T-cell (primary cell): ENCODE results near the gene RNU1-4. TPM values are rescaled to one million over a fixed set of nuclear protein-coding genes. Genes with fewer than 3 reads are reported as not detected.
A peak's percentile ranks its signal among the peaks of the same experiment; 100 is the strongest.
"Not testable (repeated sequence)": the region's sequence is repeated elsewhere in the genome, so short reads cannot be mapped to it uniquely, and the experiment has no call there.

Experiments used
- ATAC-seq, 4 experiments: fragments of 200-7000 bp in 3 of 4; fragments of 150-1000 bp in 1 of 4; cut with Tn5 transposase; replicated peaks in 1 of 4; 1 replicate in 3 of 4; 2 replicates in 1 of 4; pipeline ENCODE4 v1.10.0; 2021; ENCODE audit warnings: moderate library complexity in 3 of 4, mild to moderate bottlenecking in 2 of 4, moderate number of reproducible peaks in 1 of 4
- CTCF ChIA-PET, 2 donors: fragments of 300-600 bp; sonication (Branson Sonifier 250); formaldehyde crosslinking; loops; one replicate each; lab custom pipeline; 2022; ENCODE audit warnings: antibody characterized with exemption in 2 of 2; lab: Charles Lee
- POLR2A ChIA-PET, 2 donors: fragments of 300-600 bp; sonication (Branson Sonifier 250); formaldehyde crosslinking; loops; one replicate each; lab custom pipeline; 2022; ENCODE audit warnings: antibody characterized with exemption in 2 of 2; lab: Charles Lee
- DNase-seq, 35 experiments: peaks; one replicate each; pipeline versions ENCODE4 v3.0.0 to v3.0.0-alpha.2; 2013 to 2023
- H3K27ac ChIP-seq: one replicate; pipeline ENCODE4 v1.5.1; 2013; ENCODE audit warnings: low read length
- H3K27me3 ChIP-seq, 2 experiments: replicated peaks in 1 of 2; 1 replicate in 1 of 2; 2 replicates in 1 of 2; pipeline versions ENCODE4 v1.6.1 to v1.7.0; 2013; ENCODE audit warnings: low read length in 1 of 2, mixed read lengths in 1 of 2; ENCODE audit not compliant: control insufficient read depth in 2 of 2, insufficient read depth in 2 of 2; ENCODE audit errors: extremely low read depth in 1 of 2
- H3K36me3 ChIP-seq, 2 donors: 1 replicate in 1 of 2; 2 replicates in 1 of 2; pipeline versions ENCODE4 v1.6.1 to v1.7.0; 2013; ENCODE audit warnings: low read length in 1 of 2; ENCODE audit not compliant: control insufficient read depth in 2 of 2, insufficient read depth in 1 of 2; ENCODE audit errors: extremely low read depth in 1 of 2
- H3K4me1 ChIP-seq, 2 experiments: 1 replicate in 1 of 2; 2 replicates in 1 of 2; pipeline versions ENCODE4 v1.6.1 to v1.7.0; 2013; ENCODE audit warnings: low read length in 2 of 2, mixed read lengths in 1 of 2; ENCODE audit not compliant: insufficient read depth in 2 of 2, control insufficient read depth in 1 of 2; ENCODE audit errors: extremely low read depth in 1 of 2
- H3K4me3 ChIP-seq, 2 donors: 1 replicate in 1 of 2; 2 replicates in 1 of 2; pipeline versions ENCODE4 v1.5.1 to v1.7.0; 2013; ENCODE audit warnings: mild to moderate bottlenecking in 2 of 2, low read length in 1 of 2, moderate library complexity in 1 of 2; ENCODE audit not compliant: control insufficient read depth in 1 of 2; ENCODE audit errors: extremely low read depth in 1 of 2
- H3K9me3 ChIP-seq: 2 replicates; pipeline ENCODE4 v1.7.0; 2013
- H3K27ac Mint-ChIP-seq, 2 donors: one replicate each; pipeline ENCODE4 v1.8.0; 2020 to 2021; ENCODE audit warnings: mild to moderate bottlenecking in 2 of 2, mixed read lengths in 2 of 2
- H3K27me3 Mint-ChIP-seq, 2 donors: one replicate each; pipeline ENCODE4 v1.8.0; 2021 to 2022; ENCODE audit warnings: mixed read lengths in 2 of 2
- H3K36me3 Mint-ChIP-seq: one replicate; pipeline ENCODE4 v1.8.0; 2021; ENCODE audit warnings: mixed read lengths
- H3K4me1 Mint-ChIP-seq, 3 donors: one replicate each; pipeline ENCODE4 v1.8.0; 2020 to 2022; ENCODE audit warnings: mixed read lengths in 3 of 3, mild to moderate bottlenecking in 1 of 3
- H3K4me3 Mint-ChIP-seq, 3 donors: one replicate each; pipeline ENCODE4 v1.8.0; 2020 to 2022; ENCODE audit warnings: mild to moderate bottlenecking in 3 of 3, mixed read lengths in 3 of 3, moderate library complexity in 3 of 3
- H3K9me3 Mint-ChIP-seq, 3 donors: one replicate each; pipeline ENCODE4 v1.8.0; 2020 to 2022; ENCODE audit warnings: mixed read lengths in 3 of 3
- WGBS: methylation state at CpG from one replicate; pipeline ENCODE4 v1.1.5; 2013; ENCODE audit warnings: missing lambda C conversion rate; ENCODE audit not compliant: insufficient coverage; 5-methylcytosine and 5-hydroxymethylcytosine counted together
- total RNA-seq, 35 experiments: library from RNA in 6 of 35; stranded (reverse) in 6 of 35; fragments of 120-200 nt in 1 of 35; gene quantifications; one replicate each; pipeline versions ENCODE4 v1.2.1 to v1.2.4 and lab custom pipeline; 2013 to 2026

RNU1-4 gene
- total RNA-seq, 5 donors from 2014 or later (not counting 1 experiment from before 2014, with no cell fraction given) = 2,148 to 4,743 (median 3,650) TPM

- H3K27ac Mint-ChIP-seq, H3K9me3 Mint-ChIP-seq, H3K4me3 Mint-ChIP-seq, H3K36me3 ChIP-seq, ATAC-seq, H3K4me3 ChIP-seq, H3K9me3 ChIP-seq, H3K4me1 ChIP-seq, POLR2A ChIA-PET, H3K27ac ChIP-seq, DNase-seq, H3K36me3 Mint-ChIP-seq, H3K4me1 Mint-ChIP-seq: not testable (repeated sequence)
- H3K27me3 Mint-ChIP-seq = peaks cover 10 to 24% of the 10 kb centered on the region in 2 donors
- CTCF ChIA-PET = interaction anchor here in 1 of 2 donors (0.6 kb wide), 1 partner anchor 976 kb away, joined by 3 read pairs; no protein-coding TSS in a partner anchor
- no CpG with 5 or more reads among the region's 10 CpGs for WGBS
- peaks cover 0 to 27% of the 10 kb centered on the region in 2 experiments for H3K27me3 ChIP-seq
Observed at GRCh38 chr1:16713480-16713879, 26.8 kb upstream of the RNU1-4 start.

GRCh38 chr1:16716691-16717335 lies 23.5 kb upstream of the RNU1-4 start:
- H3K4me1 ChIP-seq = no peaks in the 10 kb centered on the region
- no peak overlapping the region for H3K4me3 Mint-ChIP-seq
- ChIA-PET POLR2A (no interaction called here), CTCF (no interaction called here)
- H3K9me3 ChIP-seq = no peaks in the 10 kb centered on the region
- peaks cover 0 to 45% of the 10 kb centered on the region in 2 experiments for H3K27me3 ChIP-seq
- 82% methylated on average over 5 of the region's 7 CpGs for WGBS
- no peaks in the 10 kb centered on the region for H3K9me3 Mint-ChIP-seq
- H3K27ac ChIP-seq = no peak overlapping the region
- H3K4me1 Mint-ChIP-seq = no peaks in the 10 kb centered on the region
- peaks cover 10 to 34% of the 10 kb centered on the region in 2 donors for H3K27me3 Mint-ChIP-seq
- no peaks in the 10 kb centered on the region for H3K36me3 ChIP-seq
- H3K4me3 ChIP-seq = no peak overlapping the region
- no peak overlapping the region for H3K27ac Mint-ChIP-seq
- DNase-seq (peak in 2 of 35 experiments; percentile 1 to 28), ATAC-seq (no peak)
- no peaks in the 10 kb centered on the region for H3K36me3 Mint-ChIP-seq

- DNase-seq (peak in 1 of 35 experiments; percentile 26), ATAC-seq (no peak)
- Mint-ChIP-seq H3K36me3 (no peaks in the 10 kb centered on the region), H3K4me3 (no peak overlapping the region), H3K27me3 (peaks cover 10 to 34% of the 10 kb centered on the region in 2 donors), H3K27ac (no peak overlapping the region), H3K9me3 (no peaks in the 10 kb centered on the region), H3K4me1 (no peaks in the 10 kb centered on the region)
- ChIA-PET CTCF (interaction anchor here in 1 of 2 donors (0.5 kb wide), 1 partner anchor 382 kb away, joined by 5 read pairs; no protein-coding TSS in a partner anchor), POLR2A (no interaction called here)
- WGBS = 81% methylated on average over 14 of the region's 20 CpGs
- Histone ChIP-seq H3K27me3 (peaks cover 0 to 45% of the 10 kb centered on the region in 2 experiments), H3K4me1 (no peaks in the 10 kb centered on the region), H3K9me3 (no peaks in the 10 kb centered on the region), H3K4me3 (no peak overlapping the region), H3K27ac (no peak overlapping the region), H3K36me3 (no peaks in the 10 kb centered on the region)
Observed at GRCh38 chr1:16717336-16718098, 22.8 kb upstream of the RNU1-4 start.

GRCh38 chr1:16718099-16718907 lies 22.0 kb upstream of the RNU1-4 start:
- peaks cover 10 to 34% of the 10 kb centered on the region in 2 donors for H3K27me3 Mint-ChIP-seq
- ATAC-seq, H3K27ac ChIP-seq, H3K4me3 Mint-ChIP-seq, H3K4me1 ChIP-seq, POLR2A ChIA-PET, H3K36me3 ChIP-seq, H3K4me1 Mint-ChIP-seq, H3K36me3 Mint-ChIP-seq, H3K9me3 Mint-ChIP-seq, H3K4me3 ChIP-seq, H3K27ac Mint-ChIP-seq, H3K9me3 ChIP-seq: not testable (repeated sequence)
- peak in 1 of 35 experiments; percentile 25 for DNase-seq
- CTCF ChIA-PET = interaction anchor here in 1 of 2 donors (0.5 to 0.6 kb wide), 2 partner anchors 81 to 383 kb away, joined by 5 to 9 read pairs; no protein-coding TSS in a partner anchor
- WGBS = 90% methylated on average over 12 of the region's 14 CpGs
- H3K27me3 ChIP-seq = peaks cover 0 to 45% of the 10 kb centered on the region in 2 experiments

GRCh38 chr1:16718908-16719533 lies 21.3 kb upstream of the RNU1-4 start:
- Mint-ChIP-seq H3K4me1 (no peaks in the 10 kb centered on the region), H3K9me3 (no peaks in the 10 kb centered on the region), H3K27me3 (peaks cover 10 to 34% of the 10 kb centered on the region in 2 donors), H3K4me3 (no peak overlapping the region), H3K36me3 (no peaks in the 10 kb centered on the region), H3K27ac (no peak overlapping the region)
- ATAC-seq = no peak
- CTCF ChIA-PET = interaction anchor here in 1 of 2 donors (0.6 kb wide), 1 partner anchor 82 kb away, joined by 9 read pairs; no protein-coding TSS in a partner anchor
- Histone ChIP-seq H3K27me3 (peaks cover 0 to 45% of the 10 kb centered on the region in 2 experiments), H3K4me1 (no peaks in the 10 kb centered on the region), H3K36me3 (no peaks in the 10 kb centered on the region), H3K4me3 (no peak overlapping the region), H3K9me3 (no peaks in the 10 kb centered on the region), H3K27ac (no peak overlapping the region)
- peak in 1 of 35 experiments; percentile 25 for DNase-seq
- WGBS = 78% methylated on average over 6 of the region's 8 CpGs
- POLR2A ChIA-PET = no interaction called here
